Left lung (tissue), 10 donors: ENCODE results near the gene CFAP97D2. TPM values are rescaled to one million over a fixed set of nuclear protein-coding genes. Genes with fewer than 3 reads are reported as not detected.

Experiments used
- ATAC-seq: fragments of 200-7000 bp; cut with Tn5 transposase; one replicate; pipeline ENCODE4 v1.9.1; 2020; ENCODE audit warnings: moderate library complexity
- DNase-seq, 4 donors: peaks; one replicate each; pipeline ENCODE4 v3.0.0-alpha.2; 2013 to 2020
- H3K27ac ChIP-seq, 2 donors: fragments of 200-600 bp; sonication (generic) in 1 of 2; one replicate each; pipeline versions ENCODE4 v1.5.0 to v1.8.0; 2020 to 2021
- H3K27me3 ChIP-seq, 2 donors: fragments of 200-600 bp; sonication (generic) in 1 of 2; one replicate each; pipeline versions ENCODE4 v1.5.0 to v1.8.0; 2020 to 2021
- H3K36me3 ChIP-seq, 2 donors: fragments of 200-600 bp; sonication (generic) in 1 of 2; one replicate each; pipeline versions ENCODE4 v1.5.0 to v1.8.0; 2020 to 2021
- H3K4me1 ChIP-seq, 2 donors: fragments of 200-600 bp; one replicate each; pipeline ENCODE4 v1.8.0; 2021
- H3K4me3 ChIP-seq, 2 donors: fragments of 200-600 bp; sonication (generic) in 1 of 2; one replicate each; pipeline versions ENCODE4 v1.5.0 to v1.8.0; 2020 to 2021; ENCODE audit warnings: mild to moderate bottlenecking in 1 of 2
- H3K9me3 ChIP-seq, 2 donors: fragments of 200-600 bp; sonication (generic) in 1 of 2; one replicate each; pipeline versions ENCODE4 v1.5.0 to v1.8.0; 2020 to 2021
- CTCF ChIP-seq, 2 donors: fragments of 200-600 bp; sonication (generic) in 1 of 2; IDR thresholded peaks; one replicate each; pipeline versions ENCODE4 v1.5.0 to v1.8.0; 2021; ENCODE audit warnings: antibody characterized with exemption in 2 of 2
- intact Hi-C, 2 donors: fragments of 100-400 bp; cut with DNase I; formaldehyde crosslinking; loops; one replicate each; pipeline versions ENCODE4 v1.11.2 to v1.14.2; 2022
- polyA plus RNA-seq, 6 donors: library from polyadenylated mRNA; unstranded; fragments of 120-200 nt; gene quantifications; one replicate each; pipeline ENCODE4 v1.2.1, GENCODE V29; 2013; ENCODE audit not compliant: insufficient read length in 6 of 6
- total RNA-seq, 2 donors: library from RNA; stranded (reverse); fragmentation: NEBNext Ultra II Directional; extraction: Animal tissue kit (Norgen Biotek cat#: 25700); gene quantifications; one replicate each; pipeline ENCODE4 v1.2.1, GENCODE V29; 2021
- donor health status: DM: no; HTN: yes; CAD: no.
- donor health status: DM: no; HTN: no; CAD: no.

The CFAP97D2 gene
- total and polyA plus RNA-seq, 8 donors, result 0.23 to 2.1 (median 1.0) TPM; not detected in 1

- TF ChIP-seq CTCF (IDR thresholded peaks at IDR 0.05), result no peak
- intact Hi-C loops, result loop anchor here in 1 of 2 donors (5.0 kb wide), 1 partner anchor 274 kb away; no protein-coding TSS in a partner anchor
- Histone ChIP-seq H3K36me3 (no peaks in the 10 kb centered on the region), H3K27ac (no peak overlapping the region), H3K27me3 (peaks cover 3 to 35% of the 10 kb centered on the region in 2 donors), H3K4me3 (no peak overlapping the region), H3K4me1 (peaks cover 0 to 12% of the 10 kb centered on the region in 2 donors), H3K9me3 (no peaks in the 10 kb centered on the region)
- ATAC-seq, result no peak
- DNase-seq, result no peak
These were observed 47.0 kb downstream of the CFAP97D2 start for GRCh38 chr13:114226088-114226487.

GRCh38 chr13:114226699-114227323 lies 47.8 kb downstream of the CFAP97D2 start:
- peak; percentile 97 for ATAC-seq
- DNase-seq, result peak; percentile 72 to 88 (median 83)
- peaks cover 0 to 12% of the 10 kb centered on the region in 2 donors for H3K4me1 ChIP-seq
- no peak overlapping the region for H3K27ac ChIP-seq
- H3K27me3 ChIP-seq, result peaks cover 3 to 35% of the 10 kb centered on the region in 2 donors
- H3K36me3 ChIP-seq, result no peaks in the 10 kb centered on the region
- no peaks in the 10 kb centered on the region for H3K9me3 ChIP-seq
- intact Hi-C loops, result loop anchor here in 1 of 2 donors (5.0 kb wide), 1 partner anchor 275 kb away; no protein-coding TSS in a partner anchor
- peak; percentile 93 to 94 for TF ChIP-seq CTCF (IDR thresholded peaks at IDR 0.05)
- no peak overlapping the region for H3K4me3 ChIP-seq

- Histone ChIP-seq H3K4me1 (peaks cover 0 to 12% of the 10 kb centered on the region in 2 donors), H3K36me3 (no peaks in the 10 kb centered on the region), H3K4me3 (no peak overlapping the region), H3K27ac (no peak overlapping the region), H3K27me3 (peaks cover 3 to 35% of the 10 kb centered on the region in 2 donors), H3K9me3 (no peaks in the 10 kb centered on the region)
- no peak for ATAC-seq
- intact Hi-C loops, result loop anchor here in 1 of 2 donors (5.0 kb wide), 1 partner anchor 275 kb away; no protein-coding TSS in a partner anchor
- no peak for DNase-seq
- no peak for TF ChIP-seq CTCF (IDR thresholded peaks at IDR 0.05)
These were observed 48.5 kb downstream of the CFAP97D2 start for GRCh38 chr13:114227528-114227927.

- intact Hi-C loops, result loop anchor here in 1 of 2 donors (5.0 kb wide), 1 partner anchor 276 kb away; no protein-coding TSS in a partner anchor
- Histone ChIP-seq H3K27me3 (peaks cover 3 to 35% of the 10 kb centered on the region in 2 donors), H3K27ac (no peak overlapping the region), H3K4me1 (peaks cover 0 to 12% of the 10 kb centered on the region in 2 donors), H3K36me3 (no peaks in the 10 kb centered on the region), H3K9me3 (no peaks in the 10 kb centered on the region), H3K4me3 (no peak overlapping the region)
- DNase-seq (no peak), ATAC-seq (no peak)
- TF ChIP-seq CTCF (IDR thresholded peaks at IDR 0.05), result no peak
These were observed 49.1 kb downstream of the CFAP97D2 start for GRCh38 chr13:114228176-114228575.

GRCh38 chr13:114229506-114229905 lies 50.4 kb downstream of the CFAP97D2 start:
- no peak for TF ChIP-seq CTCF (IDR thresholded peaks at IDR 0.05)
- no peak for ATAC-seq
- intact Hi-C loops, result loop anchor here in 1 of 2 donors (5.0 kb wide), 1 partner anchor 277 kb away; no protein-coding TSS in a partner anchor
- Histone ChIP-seq H3K36me3 (no peaks in the 10 kb centered on the region), H3K9me3 (no peaks in the 10 kb centered on the region), H3K27me3 (peaks cover 3 to 35% of the 10 kb centered on the region in 2 donors), H3K4me1 (peaks cover 0 to 14% of the 10 kb centered on the region in 2 donors), H3K27ac (no peak overlapping the region), H3K4me3 (no peak overlapping the region)
- no peak for DNase-seq
